Common myeloid progenitor, CD34-positive (primary cell): Measurements from ENCODE around the gene ANKS1A.
A peak's percentile ranks its signal among the peaks of the same experiment; 100 is the strongest.

Experiments used
- CTCF ChIA-PET: fragments of 350-600 bp; sonication (Branson Sonifier 250); formaldehyde crosslinking; loops from one replicate; lab custom pipeline; 2021; ENCODE audit warnings: antibody characterized with exemption; lab: Charles Lee
- POLR2A ChIA-PET: fragments of 350-600 bp; sonication (Branson Sonifier 250); formaldehyde crosslinking; loops from one replicate; lab custom pipeline; 2021; ENCODE audit warnings: antibody characterized with exemption; lab: Charles Lee
- DNase-seq, 3 donors: peaks; one replicate each; pipeline versions ENCODE4 v3.0.0 to v3.0.0-alpha.2; 2013
- H3K27ac ChIP-seq, 2 experiments: 1 replicate in 1 of 2; 2 replicates in 1 of 2; pipeline ENCODE4 v1.7.0; 2013; ENCODE audit warnings: inconsistent platforms in 2 of 2, low read length in 2 of 2, mild to moderate bottlenecking in 2 of 2, low read depth in 1 of 2, moderate library complexity in 1 of 2; ENCODE audit not compliant: severe bottlenecking in 2 of 2, insufficient read depth in 1 of 2, poor library complexity in 1 of 2
- H3K27me3 ChIP-seq, 5 experiments: replicated peaks in 2 of 5; 1 replicate in 3 of 5; 2 replicates in 2 of 5; pipeline versions ENCODE4 v1.6.1 to v1.7.0; 2013; ENCODE audit warnings: low read length in 4 of 5, mild to moderate bottlenecking in 2 of 5, moderate library complexity in 2 of 5, inconsistent platforms in 1 of 5; ENCODE audit not compliant: insufficient read depth in 5 of 5, control insufficient read depth in 4 of 5
- H3K36me3 ChIP-seq, 4 experiments: 1 replicate in 2 of 4; 2 replicates in 2 of 4; pipeline versions ENCODE4 v1.6.1 to v1.7.0; 2013; ENCODE audit warnings: low read length in 3 of 4, control low read depth in 1 of 4, mild to moderate bottlenecking in 1 of 4; ENCODE audit not compliant: control insufficient read depth in 4 of 4, insufficient read depth in 4 of 4
- H3K4me1 ChIP-seq, 4 experiments: 1 replicate in 3 of 4; 2 replicates in 1 of 4; pipeline versions ENCODE4 v1.6.1 to v1.7.1; 2013; ENCODE audit warnings: low read length in 3 of 4, mild to moderate bottlenecking in 3 of 4, control low read depth in 1 of 4, inconsistent platforms in 1 of 4, moderate library complexity in 1 of 4; ENCODE audit not compliant: control insufficient read depth in 4 of 4, insufficient read depth in 4 of 4; ENCODE audit errors: control extremely low read depth in 1 of 4
- H3K4me3 ChIP-seq, 7 experiments: 1 replicate in 4 of 7; 2 replicates in 3 of 7; pipeline versions ENCODE4 v1.5.1 to v1.7.0; 2013; ENCODE audit warnings: mild to moderate bottlenecking in 7 of 7, low read length in 6 of 7, moderate library complexity in 6 of 7, inconsistent platforms in 2 of 7, low read depth in 2 of 7, control low read depth in 1 of 7; ENCODE audit not compliant: insufficient read depth in 4 of 7, control insufficient read depth in 1 of 7; ENCODE audit errors: extremely low read depth in 1 of 7
- H3K9me3 ChIP-seq, 5 experiments: 1 replicate in 4 of 5; 2 replicates in 1 of 5; pipeline versions ENCODE4 v1.6.1 to v1.7.1; 2013; ENCODE audit warnings: low read length in 4 of 5, mild to moderate bottlenecking in 2 of 5, inconsistent platforms in 1 of 5, low read depth in 1 of 5, moderate library complexity in 1 of 5; ENCODE audit not compliant: control insufficient read depth in 4 of 5, insufficient read depth in 2 of 5; ENCODE audit errors: control extremely low read depth in 1 of 5
- WGBS: methylation state at CpG from one replicate; pipeline ENCODE4 v1.1.5; 2013; ENCODE audit not compliant: insufficient coverage; 5-methylcytosine and 5-hydroxymethylcytosine counted together

Gene ANKS1A

GRCh38 chr6:35036828-35037663 lies 148.0 kb downstream of the ANKS1A start:
- ChIA-PET POLR2A (no interaction called here), CTCF (interaction anchor here (1.4 to 4.7 kb wide), 3 partner anchors 10 to 51 kb away, joined by 5 to 17 read pairs (median 8); no protein-coding TSS in a partner anchor)
- H3K27me3 ChIP-seq: no peaks in the 10 kb centered on the region
- WGBS: 88% methylated on average over 2 of the region's 8 CpGs
- H3K4me1 ChIP-seq: peaks cover 22 to 60% (median 51%) of the 10 kb centered on the region in 4 experiments
- peaks cover 0 to 11% (median 7%) of the 10 kb centered on the region in 4 experiments for H3K36me3 ChIP-seq
- no peak for DNase-seq
- H3K4me3 ChIP-seq: peak overlapping the region in 1 of 7 experiments; percentile 34
- H3K9me3 ChIP-seq: no peaks in the 10 kb centered on the region
- H3K27ac ChIP-seq: no peak overlapping the region

- Histone ChIP-seq H3K27me3 (no peaks in the 10 kb centered on the region), H3K27ac (no peak overlapping the region), H3K4me1 (peaks cover 22 to 66% (median 56%) of the 10 kb centered on the region in 4 experiments), H3K9me3 (no peaks in the 10 kb centered on the region), H3K4me3 (no peak overlapping the region), H3K36me3 (peaks cover 0 to 11% (median 7%) of the 10 kb centered on the region in 4 experiments)
- 85% methylated on average over 2 of the region's 2 CpGs for WGBS
- POLR2A ChIA-PET: no interaction called here
- CTCF ChIA-PET: interaction anchor here (0.6 to 4.7 kb wide), 3 partner anchors 10 to 50 kb away, joined by 3 to 17 read pairs (median 8); no protein-coding TSS in a partner anchor
- DNase-seq: no peak
Measured at GRCh38 chr6:35037664-35038038, 148.6 kb downstream of the ANKS1A start.

GRCh38 chr6:35038076-35038475 lies 149.0 kb downstream of the ANKS1A start:
- POLR2A ChIA-PET: no interaction called here
- WGBS: 100% methylated on average over 1 of the region's 5 CpGs
- H3K4me3 ChIP-seq: no peak overlapping the region

GRCh38 chr6:35040398-35040797 lies 151.3 kb downstream of the ANKS1A start:
- H3K4me1 ChIP-seq: peaks cover 25 to 73% (median 66%) of the 10 kb centered on the region in 4 experiments
- no peak overlapping the region for H3K27ac ChIP-seq
- POLR2A ChIA-PET: no interaction called here
- no peak for DNase-seq
- H3K9me3 ChIP-seq: no peaks in the 10 kb centered on the region
- 100% methylated on average over 1 of the region's 1 CpG for WGBS
- peaks cover 0 to 11% (median 7%) of the 10 kb centered on the region in 4 experiments for H3K36me3 ChIP-seq
- H3K4me3 ChIP-seq: no peak overlapping the region
- CTCF ChIA-PET: interaction anchor here (0.8 to 4.7 kb wide), 5 partner anchors 10 to 413 kb away, joined by 3 to 17 read pairs (median 3); no protein-coding TSS in a partner anchor
- no peaks in the 10 kb centered on the region for H3K27me3 ChIP-seq

More at GRCh38 chr6:35038076-35038475, 149.0 kb downstream of the ANKS1A start:
- Histone ChIP-seq H3K27me3 (no peaks in the 10 kb centered on the region), H3K27ac (no peak overlapping the region), H3K36me3 (peaks cover 0 to 11% (median 7%) of the 10 kb centered on the region in 4 experiments), H3K4me1 (peaks cover 22 to 70% (median 61%) of the 10 kb centered on the region in 4 experiments), H3K9me3 (no peaks in the 10 kb centered on the region)
- DNase-seq: no peak
- CTCF ChIA-PET: interaction anchor here (0.6 to 4.7 kb wide), 3 partner anchors 10 to 51 kb away, joined by 3 to 17 read pairs (median 8); no protein-coding TSS in a partner anchor

- no peak for DNase-seq
- Histone ChIP-seq H3K27ac (no peak overlapping the region), H3K27me3 (no peaks in the 10 kb centered on the region), H3K4me3 (no peak overlapping the region), H3K9me3 (no peaks in the 10 kb centered on the region), H3K36me3 (peaks cover 0 to 12% (median 8%) of the 10 kb centered on the region in 4 experiments), H3K4me1 (peaks cover 26 to 73% (median 66%) of the 10 kb centered on the region in 4 experiments)
- POLR2A ChIA-PET: no interaction called here
- WGBS: 100% methylated on average over 2 of the region's 4 CpGs
- CTCF ChIA-PET: interaction anchor here (0.8 to 4.7 kb wide), 5 partner anchors 11 to 59 kb away, joined by 3 to 17 read pairs (median 3); no protein-coding TSS in a partner anchor
Measured at GRCh38 chr6:35041086-35041861, 152.2 kb downstream of the ANKS1A start.

GRCh38 chr6:35042031-35042815 lies 153.2 kb downstream of the ANKS1A start:
- ChIA-PET POLR2A (no interaction called here), CTCF (interaction anchor here (1.1 kb wide), 1 partner anchor 14 kb away, joined by 3 read pairs; no protein-coding TSS in a partner anchor)
- Histone ChIP-seq H3K27ac (no peak overlapping the region), H3K4me3 (no peak overlapping the region), H3K9me3 (no peaks in the 10 kb centered on the region), H3K36me3 (peaks cover 0 to 12% (median 7%) of the 10 kb centered on the region in 4 experiments), H3K27me3 (no peaks in the 10 kb centered on the region), H3K4me1 (peaks cover 33 to 73% (median 68%) of the 10 kb centered on the region in 4 experiments)
- DNase-seq: no peak
- WGBS: 74% methylated on average over 7 of the region's 9 CpGs
